Kidney epithelial cell (primary cell): ENCODE measurements around the gene CLSTN2. TPM values are rescaled to one million over a fixed set of nuclear protein-coding genes. Genes with fewer than 3 reads are reported as not detected.

Experiments used
- DNase-seq: peaks from one replicate; pipeline ENCODE4 v3.0.0-alpha.2; 2010; ENCODE audit warnings: low read depth
- H3K27me3 ChIP-seq: 2 replicates; pipeline ENCODE4 v1.6.0; 2011; ENCODE audit warnings: low read length; ENCODE audit not compliant: control insufficient read depth, insufficient read depth
- H3K36me3 ChIP-seq: 2 replicates; pipeline ENCODE4 v1.5.1; 2011; ENCODE audit warnings: low read length; ENCODE audit not compliant: control insufficient read depth, insufficient read depth
- H3K4me3 ChIP-seq: 2 replicates; pipeline ENCODE4 v1.5.1; 2011; ENCODE audit warnings: low read depth, mild to moderate bottlenecking, control low read depth, low read length
- total RNA-seq: library from RNA; depleted of rRNA; stranded (reverse); fragments of >200 nt; gene quantifications from 2 replicates; pipeline ENCODE4 v1.2.3, GENCODE V29; 2015
- TF ChIP-seq, protein P1 (sequence below): IDR thresholded peaks from 2 replicates; pipeline ENCODE4 v1.5.1; 2011; ENCODE audit warnings: mild to moderate bottlenecking, moderate library complexity, low read length, control low read depth, inconsistent platforms; ENCODE audit not compliant: insufficient read depth, poor library complexity, severe bottlenecking

Gene CLSTN2
- total RNA-seq, 1 donor from 2014 or later: 10.9 TPM

DNA sequence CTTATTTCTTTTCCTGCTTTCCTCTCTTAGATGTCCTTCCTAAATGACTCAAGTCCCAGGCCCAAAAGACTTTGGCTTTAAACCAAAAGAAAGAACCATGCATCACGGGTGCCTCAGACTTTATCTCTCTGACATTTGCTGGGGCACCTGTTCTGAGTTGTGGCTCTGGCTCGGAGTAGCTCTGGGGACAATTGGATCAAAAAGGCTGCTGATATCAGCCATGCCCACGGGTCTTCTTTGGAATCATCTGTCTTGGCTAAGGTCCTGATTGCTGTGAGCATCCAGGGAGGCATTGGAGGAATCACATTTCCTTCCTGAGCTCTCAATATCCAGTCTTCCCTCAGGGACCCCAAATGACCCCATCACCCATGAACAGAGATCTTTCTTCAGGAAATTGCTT lies 59.9 kb downstream of the CLSTN2 start:
- Histone ChIP-seq H3K27me3 (no peaks in the 10 kb centered on the region), H3K36me3 (no peaks in the 10 kb centered on the region), H3K4me3 (no peak overlapping the region)
- no peak for DNase-seq
- TF ChIP-seq, protein P1, sequence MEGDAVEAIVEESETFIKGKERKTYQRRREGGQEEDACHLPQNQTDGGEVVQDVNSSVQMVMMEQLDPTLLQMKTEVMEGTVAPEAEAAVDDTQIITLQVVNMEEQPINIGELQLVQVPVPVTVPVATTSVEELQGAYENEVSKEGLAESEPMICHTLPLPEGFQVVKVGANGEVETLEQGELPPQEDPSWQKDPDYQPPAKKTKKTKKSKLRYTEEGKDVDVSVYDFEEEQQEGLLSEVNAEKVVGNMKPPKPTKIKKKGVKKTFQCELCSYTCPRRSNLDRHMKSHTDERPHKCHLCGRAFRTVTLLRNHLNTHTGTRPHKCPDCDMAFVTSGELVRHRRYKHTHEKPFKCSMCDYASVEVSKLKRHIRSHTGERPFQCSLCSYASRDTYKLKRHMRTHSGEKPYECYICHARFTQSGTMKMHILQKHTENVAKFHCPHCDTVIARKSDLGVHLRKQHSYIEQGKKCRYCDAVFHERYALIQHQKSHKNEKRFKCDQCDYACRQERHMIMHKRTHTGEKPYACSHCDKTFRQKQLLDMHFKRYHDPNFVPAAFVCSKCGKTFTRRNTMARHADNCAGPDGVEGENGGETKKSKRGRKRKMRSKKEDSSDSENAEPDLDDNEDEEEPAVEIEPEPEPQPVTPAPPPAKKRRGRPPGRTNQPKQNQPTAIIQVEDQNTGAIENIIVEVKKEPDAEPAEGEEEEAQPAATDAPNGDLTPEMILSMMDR: no peak

GRCh38 chr3:140004271-140004670 lies 69.3 kb downstream of the CLSTN2 start:
- no peak overlapping the region for H3K4me3 ChIP-seq
- H3K36me3 ChIP-seq: no peaks in the 10 kb centered on the region
- H3K27me3 ChIP-seq: no peaks in the 10 kb centered on the region
- TF ChIP-seq, protein P1: no peak
- no peak for DNase-seq

- Histone ChIP-seq H3K27me3 (no peaks in the 10 kb centered on the region), H3K36me3 (no peaks in the 10 kb centered on the region), H3K4me3 (no peak overlapping the region)
- DNase-seq: no peak
- TF ChIP-seq, protein P1: no peak
Measured at GRCh38 chr3:140006331-140006730, 71.3 kb downstream of the CLSTN2 start.

GRCh38 chr3:140007081-140007480 lies 72.1 kb downstream of the CLSTN2 start:
- Histone ChIP-seq H3K36me3 (no peaks in the 10 kb centered on the region), H3K4me3 (no peak overlapping the region), H3K27me3 (no peaks in the 10 kb centered on the region)
- no peak for DNase-seq
- TF ChIP-seq, protein P1: no peak

- Histone ChIP-seq H3K36me3 (no peaks in the 10 kb centered on the region), H3K4me3 (no peak overlapping the region), H3K27me3 (no peaks in the 10 kb centered on the region)
- DNase-seq: no peak
- TF ChIP-seq, protein P1: no peak
Measured at GRCh38 chr3:140007911-140008869, 73.2 kb downstream of the CLSTN2 start.
